Measurements from ENCODE around the gene EGLN1.

Gene EGLN1

GRCh38 chr1:231420959-231421545, 1.0 kb downstream of the EGLN1 start:
- FAIRE-seq: no peak

GRCh38 chr1:231420299-231420958, 1.7 kb downstream of the EGLN1 start:
- no peak for FAIRE-seq

- no peak for FAIRE-seq
These were observed 2.3 kb downstream of the EGLN1 start for GRCh38 chr1:231419738-231420298.

GRCh38 chr1:231419147-231419546, 2.9 kb downstream of the EGLN1 start:
- no peak for FAIRE-seq

GRCh38 chr1:231418741-231419107, 3.4 kb downstream of the EGLN1 start:
- FAIRE-seq: no peak

GRCh38 chr1:231418101-231418740, 3.9 kb downstream of the EGLN1 start:
- no peak for FAIRE-seq

- FAIRE-seq: no peak
These were observed 4.6 kb downstream of the EGLN1 start for GRCh38 chr1:231417513-231417912.

- FAIRE-seq: no peak
These were observed 5.2 kb downstream of the EGLN1 start for GRCh38 chr1:231416901-231417300.

- FAIRE-seq: no peak
These were observed 7.0 kb downstream of the EGLN1 start for GRCh38 chr1:231415018-231415583.

- FAIRE-seq: no peak
These were observed 7.6 kb downstream of the EGLN1 start for GRCh38 chr1:231414260-231415016.

- no peak for FAIRE-seq
These were observed 8.4 kb downstream of the EGLN1 start for GRCh38 chr1:231413749-231414082.

GRCh38 chr1:231411036-231411531, 11.0 kb downstream of the EGLN1 start:
- FAIRE-seq: no peak

- FAIRE-seq: no peak
These were observed 12.0 kb downstream of the EGLN1 start for GRCh38 chr1:231410036-231410612.

GRCh38 chr1:231408528-231409094, 13.5 kb downstream of the EGLN1 start:
- FAIRE-seq: no peak

GRCh38 chr1:231407547-231408396, 14.3 kb downstream of the EGLN1 start:
- peak; percentile 74 for FAIRE-seq

- no peak for FAIRE-seq
These were observed 15.0 kb downstream of the EGLN1 start for GRCh38 chr1:231407049-231407448.

- no peak for FAIRE-seq
These were observed 17.8 kb downstream of the EGLN1 start for GRCh38 chr1:231404318-231404717.

GRCh38 chr1:231401478-231401877, 20.6 kb downstream of the EGLN1 start:
- FAIRE-seq: no peak

- FAIRE-seq: no peak
These were observed 24.0 kb downstream of the EGLN1 start for GRCh38 chr1:231397886-231398671.

GRCh38 chr1:231396643-231397042, 25.4 kb downstream of the EGLN1 start:
- no peak for FAIRE-seq

Data from islet of Langerhans (tissue), 1 donor.